Measurements from ENCODE around the gene CEP70. TPM values are rescaled to one million over a fixed set of nuclear protein-coding genes. Genes with fewer than 3 reads are reported as not detected.
"Not testable (repeated sequence)": the region's sequence is repeated elsewhere in the genome, so short reads cannot be mapped to it uniquely, and the experiment has no call there.

The CEP70 gene
- total and polyA plus RNA-seq, 10 donors, result 2.7 to 19.0 (median 14.1) TPM

GRCh38 chr3:138544546-138544945 is 49.5 kb downstream of the CEP70 start:
- 80 to 100% (median 86%) methylated on average over 1 of the region's 1 CpG for WGBS, 5 donors
- no peak overlapping the region for H3K27ac ChIP-seq
- TF ChIP-seq POLR2A (IDR thresholded peaks at IDR 0.05), result no peak
- no peak for TF ChIP-seq POLR2AphosphoS5 (IDR thresholded peaks at IDR 0.05)
- TF ChIP-seq CTCF (IDR thresholded peaks at IDR 0.05 in 8 of 11, conservative IDR thresholded peaks at IDR 0.05 in 3 of 11), result no peak
- intact Hi-C loops (cut with DNase I; ENCODE audit: low total_unique reads), result no loop called here
- peaks cover 0 to 96% (median 43%) of the 10 kb centered on the region in 6 donors for H3K36me3 ChIP-seq
- peaks cover 16 to 100% (median 98%) of the 10 kb centered on the region in 8 donors for H3K9me3 ChIP-seq
- H3K4me1 ChIP-seq, result no peaks in the 10 kb centered on the region
- H3K4me3 ChIP-seq, result no peak overlapping the region
- DNase-seq, result no peak
- H3K27me3 ChIP-seq (replicated peaks in 1 of 7), result no peaks in the 10 kb centered on the region

GRCh38 chr3:138542977-138543376 is 51.1 kb downstream of the CEP70 start:
- no peak for DNase-seq
- intact Hi-C loops (cut with DNase I; ENCODE audit: low total_unique reads), result no loop called here
- Histone ChIP-seq H3K4me3 (no peak overlapping the region), H3K27ac (no peak overlapping the region), H3K9me3 (peaks cover 16 to 100% (median 92%) of the 10 kb centered on the region in 8 donors), H3K4me1 (no peaks in the 10 kb centered on the region), H3K27me3 (replicated peaks in 1 of 7) (no peaks in the 10 kb centered on the region), H3K36me3 (peaks cover 0 to 88% (median 29%) of the 10 kb centered on the region in 6 donors)
- TF ChIP-seq POLR2A (IDR thresholded peaks at IDR 0.05) (no peak), POLR2AphosphoS5 (IDR thresholded peaks at IDR 0.05) (no peak), CTCF (IDR thresholded peaks at IDR 0.05 in 8 of 11, conservative IDR thresholded peaks at IDR 0.05 in 3 of 11) (no peak)
- 95 to 100% (median 97%) methylated on average over 3 to 5 of the region's 5 CpGs for WGBS, 5 donors

GRCh38 chr3:138539352-138539751 is 54.7 kb downstream of the CEP70 start:
- Histone ChIP-seq H3K36me3 (peaks cover 0 to 59% (median 17%) of the 10 kb centered on the region in 6 donors), H3K27ac (no peak overlapping the region), H3K27me3 (replicated peaks in 1 of 7) (no peaks in the 10 kb centered on the region), H3K4me3 (no peak overlapping the region), H3K4me1 (no peaks in the 10 kb centered on the region), H3K9me3 (peaks cover 5 to 64% (median 56%) of the 10 kb centered on the region in 8 donors)
- intact Hi-C loops (cut with DNase I; ENCODE audit: low total_unique reads), result no loop called here
- no peak for TF ChIP-seq POLR2A (IDR thresholded peaks at IDR 0.05)
- no peak for TF ChIP-seq CTCF (IDR thresholded peaks at IDR 0.05 in 8 of 11, conservative IDR thresholded peaks at IDR 0.05 in 3 of 11)
- no peak for TF ChIP-seq POLR2AphosphoS5 (IDR thresholded peaks at IDR 0.05)
- no peak for DNase-seq

- H3K4me3 ChIP-seq; H3K27ac ChIP-seq; intact Hi-C loops (cut with DNase I; ENCODE audit: low total_unique reads); DNase-seq; H3K27me3 ChIP-seq (replicated peaks in 1 of 7); H3K4me1 ChIP-seq: not testable (repeated sequence)
- 96 to 100% (median 98%) methylated on average over 14 to 23 of the region's 23 CpGs for WGBS, 5 donors
- Histone ChIP-seq H3K36me3 (peaks cover 0 to 39% (median 13%) of the 10 kb centered on the region in 6 donors), H3K9me3 (peaks cover 0 to 28% (median 19%) of the 10 kb centered on the region in 8 donors)
Observed at GRCh38 chr3:138521445-138521844, 72.6 kb downstream of the CEP70 start.

All from spleen (tissue), 11 donors.